Tibial artery (tissue), 4 donors: ENCODE data around the gene AJM1.
A peak's percentile ranks its signal among the peaks of the same experiment; 100 is the strongest.

Experiments used
- DNase-seq, 2 donors: peaks; one replicate each; pipeline ENCODE4 v3.0.0-alpha.2; 2019
- H3K27ac ChIP-seq, 2 donors: fragments of 200-600 bp; sonication (generic) in 1 of 2; 1 replicate in 1 of 2; 2 replicates in 1 of 2; pipeline ENCODE4 v1.5.1; 2018 to 2019; ENCODE audit warnings: mild to moderate bottlenecking in 1 of 2
- H3K27me3 ChIP-seq, 2 donors: fragments of 200-600 bp; sonication (generic) in 1 of 2; one replicate each; pipeline versions ENCODE4 v1.5.1 to v1.6.0; 2016 to 2019
- H3K36me3 ChIP-seq, 3 donors: fragments of 200-600 bp; sonication (generic) in 2 of 3; one replicate each; pipeline ENCODE4 v1.5.1; 2016 to 2019; ENCODE audit warnings: mild to moderate bottlenecking in 2 of 3
- H3K4me1 ChIP-seq, 4 donors: fragments of 200-600 bp; sonication (generic) in 2 of 4; 1 replicate in 3 of 4; 2 replicates in 1 of 4; pipeline ENCODE4 v1.5.1; 2016 to 2019
- H3K4me3 ChIP-seq, 2 donors: fragments of 200-600 bp; sonication (generic) in 1 of 2; 1 replicate in 1 of 2; 2 replicates in 1 of 2; pipeline ENCODE4 v1.5.1; 2018 to 2019; ENCODE audit warnings: mild to moderate bottlenecking in 2 of 2
- H3K9me3 ChIP-seq, 3 donors: fragments of 200-600 bp; sonication (generic) in 1 of 3; one replicate each; pipeline ENCODE4 v1.5.1; 2016 to 2019
- CTCF ChIP-seq, 2 experiments: fragments of 200-600 bp in 1 of 2; fragments of 450-650 bp in 1 of 2; IDR thresholded peaks; one replicate each; pipeline ENCODE4 v1.5.1; 2017 to 2019; ENCODE audit warnings: antibody characterized with exemption in 2 of 2, mild to moderate bottlenecking in 1 of 2, moderate library complexity in 1 of 2
- intact Hi-C: fragments of 100-400 bp; cut with DNase I; formaldehyde crosslinking; loops from one replicate; pipeline ENCODE4 v1.15.0; 2023; ENCODE audit warnings: low total_unique reads

AJM1 gene

GRCh38 chr9:136860529-136860928 lies 18.3 kb downstream of the AJM1 start:
- intact Hi-C loops, result no loop called here
- Histone ChIP-seq H3K27me3 (no peaks in the 10 kb centered on the region), H3K4me3 (no peak overlapping the region), H3K27ac (peak overlapping the region in 1 of 2 donors; percentile 63), H3K36me3 (peaks cover 20 to 37% (median 30%) of the 10 kb centered on the region in 3 donors), H3K4me1 (peaks cover 0 to 54% (median 37%) of the 10 kb centered on the region in 4 donors), H3K9me3 (no peaks in the 10 kb centered on the region)
- TF ChIP-seq CTCF (IDR thresholded peaks at IDR 0.05), result no peak
- DNase-seq, result no peak

GRCh38 chr9:136860933-136861873 lies 18.9 kb downstream of the AJM1 start:
- no peak overlapping the region for H3K4me3 ChIP-seq
- H3K9me3 ChIP-seq, result no peaks in the 10 kb centered on the region
- no peaks in the 10 kb centered on the region for H3K27me3 ChIP-seq
- no peak overlapping the region for H3K27ac ChIP-seq
- H3K4me1 ChIP-seq, result peaks cover 0 to 58% (median 38%) of the 10 kb centered on the region in 4 donors
- TF ChIP-seq CTCF (IDR thresholded peaks at IDR 0.05), result no peak
- H3K36me3 ChIP-seq, result peaks cover 20 to 37% (median 30%) of the 10 kb centered on the region in 3 donors
- no peak for DNase-seq
- intact Hi-C loops, result no loop called here

- intact Hi-C loops, result no loop called here
- Histone ChIP-seq H3K27me3 (no peaks in the 10 kb centered on the region), H3K4me3 (no peak overlapping the region), H3K27ac (no peak overlapping the region), H3K4me1 (peaks cover 0 to 61% (median 42%) of the 10 kb centered on the region in 4 donors), H3K36me3 (peaks cover 20 to 37% (median 30%) of the 10 kb centered on the region in 3 donors), H3K9me3 (no peaks in the 10 kb centered on the region)
- TF ChIP-seq CTCF (IDR thresholded peaks at IDR 0.05), result no peak
- no peak for DNase-seq
Measured at GRCh38 chr9:136861874-136862457, 19.7 kb downstream of the AJM1 start.

GRCh38 chr9:136862849-136863622 lies 20.8 kb downstream of the AJM1 start:
- DNase-seq, result no peak
- no peaks in the 10 kb centered on the region for H3K9me3 ChIP-seq
- TF ChIP-seq CTCF (IDR thresholded peaks at IDR 0.05), result no peak
- peaks cover 20 to 37% (median 30%) of the 10 kb centered on the region in 3 donors for H3K36me3 ChIP-seq
- H3K4me3 ChIP-seq, result no peak overlapping the region
- no peaks in the 10 kb centered on the region for H3K27me3 ChIP-seq
- H3K4me1 ChIP-seq, result peaks cover 0 to 53% (median 43%) of the 10 kb centered on the region in 4 donors
- no peak overlapping the region for H3K27ac ChIP-seq
- intact Hi-C loops, result no loop called here

DNA sequence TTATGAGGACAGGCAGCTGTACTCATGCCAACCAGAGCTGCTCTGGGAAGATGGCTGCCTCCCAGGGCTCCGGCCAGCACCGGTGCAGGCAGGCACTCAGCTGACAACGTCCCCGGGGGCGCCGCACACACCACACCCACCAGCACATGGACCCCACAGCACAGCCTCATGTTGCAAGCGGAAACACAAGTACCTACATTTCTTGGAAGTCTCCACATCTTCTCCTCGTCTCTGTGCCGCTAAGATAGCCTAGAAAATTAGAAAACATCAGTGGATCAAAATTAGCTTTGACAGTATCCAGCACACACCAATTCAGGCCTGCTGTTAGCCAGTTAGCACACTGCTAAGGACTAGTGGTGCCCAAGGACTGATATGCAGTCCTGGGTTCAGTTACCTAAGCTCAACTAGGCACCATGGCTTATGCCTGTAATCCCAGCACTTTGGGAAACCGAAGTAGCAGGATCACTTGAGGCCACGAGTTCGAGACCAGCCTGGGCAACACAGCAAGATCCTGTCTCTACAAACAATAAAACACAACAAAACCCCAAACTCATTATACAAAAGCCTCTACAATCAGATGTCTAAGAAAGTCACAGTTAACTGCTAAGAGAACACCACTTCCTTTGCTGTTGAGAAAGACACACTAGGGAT lies 21.5 kb downstream of the AJM1 start:
- TF ChIP-seq CTCF (IDR thresholded peaks at IDR 0.05), result no peak
- Histone ChIP-seq H3K27ac (no peak overlapping the region), H3K4me3 (no peak overlapping the region), H3K9me3 (no peaks in the 10 kb centered on the region), H3K4me1 (peaks cover 0 to 46% (median 41%) of the 10 kb centered on the region in 4 donors), H3K36me3 (peaks cover 20 to 37% (median 30%) of the 10 kb centered on the region in 3 donors), H3K27me3 (no peaks in the 10 kb centered on the region)
- intact Hi-C loops, result no loop called here
- no peak for DNase-seq
